Measurements from ENCODE around the gene LIMCH1.
A peak's percentile ranks its signal among the peaks of the same experiment; 100 is the strongest.

The LIMCH1 gene

GRCh38 chr4:41569961-41570360 lies 32.0 kb downstream of the LIMCH1 start:
- DNase-seq (ENCODE audit: low spot score) = no peak

DNA sequence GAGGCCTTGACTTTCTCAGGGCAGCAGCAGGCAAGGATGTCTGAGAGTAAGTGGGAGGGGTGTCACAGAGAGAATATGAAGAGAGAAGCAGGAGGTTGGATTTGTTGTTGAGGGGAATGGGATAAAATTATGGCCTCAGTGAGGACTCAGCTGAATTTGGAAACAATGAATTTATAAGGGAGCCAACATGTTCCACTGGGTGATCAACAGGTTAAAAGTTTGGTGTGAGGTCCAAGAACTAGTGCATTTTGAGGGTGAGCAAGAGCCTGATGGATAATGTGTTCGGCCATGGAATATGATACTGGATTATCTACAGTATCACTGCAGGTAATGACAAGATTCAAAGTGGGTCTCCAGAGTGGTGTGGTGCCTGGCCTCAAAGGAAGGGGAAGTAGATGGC lies 33.5 kb downstream of the LIMCH1 start:
- DNase-seq (ENCODE audit: low spot score) = no peak

DNA sequence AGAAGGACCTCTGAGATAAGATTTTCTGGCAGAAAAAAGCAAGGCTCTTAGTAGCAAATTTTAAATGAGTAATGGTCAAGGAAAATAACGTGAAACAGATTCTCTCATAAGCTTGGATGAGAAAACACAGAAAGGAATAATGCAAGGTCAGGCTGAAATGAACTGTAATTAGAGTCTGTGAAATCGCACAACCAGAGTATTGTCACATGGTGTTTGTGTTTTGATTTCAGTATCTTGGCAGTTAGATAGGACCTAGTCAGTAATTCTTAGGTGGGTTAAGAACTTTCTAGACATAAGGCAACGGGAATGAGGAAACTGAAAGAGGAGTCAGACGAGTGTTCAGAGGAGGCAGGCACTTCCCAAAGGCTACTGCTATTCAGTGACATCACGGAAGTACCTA lies 34.6 kb downstream of the LIMCH1 start:
- DNase-seq (ENCODE audit: low spot score) = peak; percentile 46

- DNase-seq (ENCODE audit: low spot score) = no peak
Observed at GRCh38 chr4:41572956-41573355, 35.0 kb downstream of the LIMCH1 start.

GRCh38 chr4:41573502-41574001 lies 35.6 kb downstream of the LIMCH1 start:
- DNase-seq (ENCODE audit: low spot score) = no peak

- no peak for DNase-seq (ENCODE audit: low spot score)
Observed at GRCh38 chr4:41575207-41575606, 37.2 kb downstream of the LIMCH1 start.

- DNase-seq (ENCODE audit: low spot score) = no peak
Observed at GRCh38 chr4:41575665-41576064, 37.7 kb downstream of the LIMCH1 start.

DNA sequence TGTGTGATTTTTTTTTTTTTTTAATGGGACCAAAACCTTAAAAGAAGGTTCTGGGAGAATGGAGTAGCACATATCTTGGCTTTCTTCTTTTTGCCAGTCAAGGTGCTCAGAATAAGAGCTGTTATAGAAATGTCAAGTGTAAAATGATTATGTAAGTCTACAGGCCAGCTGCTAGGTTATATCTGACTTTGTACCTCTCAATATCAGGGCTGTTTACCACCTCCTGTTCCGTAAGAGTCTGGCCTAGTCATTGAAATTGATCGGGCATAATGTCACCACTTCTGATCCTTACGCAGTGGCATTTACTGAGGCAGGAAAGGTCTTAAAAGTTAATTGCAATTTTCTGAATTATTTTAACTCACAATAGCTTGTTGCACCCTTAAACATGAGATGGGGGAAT lies 41.1 kb downstream of the LIMCH1 start:
- DNase-seq (ENCODE audit: low spot score) = no peak

GRCh38 chr4:41579526-41579925 lies 41.6 kb downstream of the LIMCH1 start:
- DNase-seq (ENCODE audit: low spot score) = no peak

DNA sequence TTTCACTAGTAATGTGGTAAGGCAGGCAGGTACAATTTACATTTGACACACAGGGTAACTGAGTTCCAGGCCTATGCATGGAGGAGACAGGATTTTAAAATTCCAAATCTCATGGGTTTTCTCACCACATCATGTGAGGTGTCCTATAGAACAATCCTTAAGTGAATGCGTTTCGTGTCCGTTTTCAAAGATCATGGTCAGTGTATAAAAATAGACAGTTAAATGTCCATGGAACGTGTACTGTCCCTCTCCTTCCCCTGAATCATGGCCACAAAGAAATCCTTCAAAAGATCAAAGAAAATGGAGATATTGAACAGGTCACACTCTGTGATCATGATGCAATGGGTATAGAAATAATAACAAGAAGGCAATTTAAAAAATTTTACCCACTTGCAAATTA lies 42.0 kb downstream of the LIMCH1 start:
- no peak for DNase-seq (ENCODE audit: low spot score)

DNA sequence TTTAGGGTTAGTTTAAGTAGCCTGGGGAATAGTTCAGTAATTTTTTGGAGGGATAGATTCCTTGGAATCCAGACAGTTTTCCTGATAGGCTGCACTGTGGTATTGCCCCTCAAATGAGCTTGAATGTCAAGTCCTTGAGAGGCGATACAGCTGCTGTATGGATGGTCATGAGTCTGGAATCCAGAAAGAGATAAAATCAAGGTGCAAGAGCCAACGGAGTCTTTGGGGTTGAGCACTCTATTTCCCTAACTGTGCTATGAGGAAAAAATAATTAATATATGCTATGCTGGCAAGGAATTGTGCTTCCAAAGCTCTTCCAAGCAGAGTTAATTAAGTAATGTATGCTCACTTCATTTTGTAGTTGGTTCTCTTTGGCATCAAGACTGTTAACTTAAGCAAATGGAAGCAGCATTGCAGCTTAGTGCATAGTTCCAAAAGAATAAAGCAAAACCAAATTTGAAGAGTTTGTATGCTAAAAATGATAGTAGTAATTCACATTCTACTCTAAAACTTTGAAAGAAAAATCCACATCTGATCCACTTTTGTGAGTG lies 48.8 kb downstream of the LIMCH1 start:
- no peak for DNase-seq (ENCODE audit: low spot score)

- no peak for DNase-seq (ENCODE audit: low spot score)
Observed at GRCh38 chr4:41587286-41587685, 49.3 kb downstream of the LIMCH1 start.

DNA sequence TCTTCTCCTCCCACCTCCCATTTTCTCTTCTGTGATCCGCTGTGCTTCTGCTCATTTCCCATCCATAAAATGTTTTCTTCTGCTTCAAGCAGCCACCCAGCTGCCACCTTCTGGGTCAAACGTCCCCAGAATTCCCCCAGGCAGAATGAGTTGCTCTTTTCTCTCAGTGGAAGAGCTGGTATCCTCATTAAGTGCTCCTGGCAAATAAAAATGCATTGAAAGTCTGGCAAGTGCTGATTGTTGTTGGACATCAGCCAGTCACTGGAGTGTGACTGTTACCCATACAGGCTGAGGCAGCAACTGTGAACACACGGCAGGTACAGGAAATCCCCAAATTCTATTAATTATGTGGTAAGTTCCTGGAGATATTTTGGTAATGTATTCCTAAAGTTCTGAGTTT lies 52.6 kb downstream of the LIMCH1 start:
- DNase-seq (ENCODE audit: low spot score) = peak; percentile 35

GRCh38 chr4:41594432-41594831 lies 56.5 kb downstream of the LIMCH1 start:
- DNase-seq (ENCODE audit: low spot score) = peak; percentile 70

- no peak for DNase-seq (ENCODE audit: low spot score)
Observed at GRCh38 chr4:41597494-41597893, 59.5 kb downstream of the LIMCH1 start.

DNA sequence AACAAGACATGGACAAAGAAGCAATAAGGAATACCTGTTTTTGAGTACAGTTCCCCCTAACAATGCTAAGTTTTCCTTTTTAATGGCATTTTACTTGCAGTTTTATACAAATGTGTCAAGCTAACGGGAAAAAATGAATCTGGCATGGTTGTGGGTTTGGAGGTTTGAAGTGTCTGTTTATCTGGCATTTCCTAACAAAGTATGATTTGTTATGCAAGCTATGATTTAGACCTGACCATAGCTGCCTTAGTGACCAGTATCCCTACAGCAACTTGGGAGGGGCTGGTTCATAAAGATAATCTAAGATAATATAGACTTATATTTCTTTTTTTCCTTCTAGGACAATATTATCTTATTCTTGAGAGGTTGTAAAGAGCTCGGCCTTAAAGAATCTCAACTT lies 60.6 kb downstream of the LIMCH1 start:
- DNase-seq (ENCODE audit: low spot score) = no peak

DNA sequence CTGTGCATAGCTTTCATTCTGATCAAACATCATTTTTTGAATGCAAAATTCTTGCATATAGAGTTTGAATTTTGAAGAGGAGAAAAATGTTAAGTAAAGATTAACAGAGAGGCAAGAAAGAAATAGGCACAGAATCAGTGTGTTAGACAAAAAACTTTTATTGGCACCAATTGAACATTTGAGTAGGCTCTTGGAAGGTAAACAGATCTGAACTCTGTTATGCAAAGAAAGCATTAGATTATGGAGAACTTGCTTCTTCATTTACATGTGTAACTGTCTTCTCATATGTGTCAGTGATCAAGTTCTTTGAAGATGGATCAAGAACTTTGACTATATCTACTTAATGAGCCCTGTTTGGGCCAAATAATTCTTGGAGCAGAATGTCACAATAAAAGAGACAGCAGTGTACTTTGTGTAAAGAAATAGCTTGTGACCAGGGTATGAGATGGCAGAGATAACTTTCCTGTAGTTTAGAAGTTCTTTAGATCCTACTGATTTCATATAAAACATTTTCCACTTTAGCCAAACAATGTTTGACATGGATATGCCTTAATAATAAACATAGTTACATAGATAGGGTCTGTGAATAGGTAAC lies 61.3 kb downstream of the LIMCH1 start:
- DNase-seq (ENCODE audit: low spot score) = no peak

DNA sequence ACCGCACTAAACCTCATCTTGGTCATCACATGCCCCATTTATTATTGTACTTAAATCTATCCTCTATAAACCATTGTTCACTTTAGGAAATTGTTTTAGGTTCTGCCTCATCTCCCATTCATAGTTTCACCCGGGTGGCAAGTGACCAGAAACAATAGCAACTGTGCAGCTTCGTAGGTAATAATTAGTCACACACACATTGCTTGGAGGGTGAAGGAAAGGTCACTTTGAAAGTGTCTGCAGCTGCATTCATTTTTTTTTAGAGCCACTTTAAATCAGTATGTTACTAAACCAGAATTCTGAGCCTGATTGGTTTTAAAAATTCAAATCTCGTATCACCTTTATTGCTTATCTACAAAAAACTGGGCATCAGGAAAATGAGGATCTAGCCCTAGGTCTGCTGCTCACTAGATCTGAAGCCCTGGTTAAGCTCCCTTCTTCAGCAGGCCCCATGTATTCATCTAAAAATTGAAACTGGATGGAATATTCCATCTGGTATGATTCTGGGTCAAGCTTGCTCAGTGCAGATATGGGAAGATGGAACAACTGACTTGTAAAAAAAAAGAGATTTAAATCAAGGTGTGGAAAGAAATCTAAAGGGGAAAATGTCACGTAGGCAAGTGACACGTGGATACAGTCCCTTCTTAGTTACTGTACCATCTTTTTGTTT lies 62.4 kb downstream of the LIMCH1 start:
- no peak for DNase-seq (ENCODE audit: low spot score)

GRCh38 chr4:41601025-41601424 lies 63.1 kb downstream of the LIMCH1 start:
- DNase-seq (ENCODE audit: low spot score) = no peak

DNA sequence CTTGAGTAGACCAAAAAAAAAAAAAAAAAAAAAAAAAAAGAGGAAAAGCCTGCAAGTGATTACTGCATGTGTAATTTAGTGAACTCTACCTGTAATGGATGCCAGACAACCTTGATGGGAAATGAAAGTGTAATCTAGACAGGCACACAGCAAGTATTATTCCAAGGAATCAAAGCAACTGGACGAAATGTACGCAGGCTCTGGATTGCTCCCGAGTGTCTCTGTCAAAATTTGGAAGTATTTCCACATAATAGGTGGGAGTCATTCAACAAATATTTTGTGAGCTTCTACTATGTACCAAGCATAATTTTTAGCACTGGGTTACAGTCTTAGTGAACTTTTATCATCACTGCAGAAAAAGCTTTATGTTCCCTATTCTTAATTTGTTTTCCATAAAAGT lies 64.2 kb downstream of the LIMCH1 start:
- DNase-seq (ENCODE audit: low spot score) = no peak

GRCh38 chr4:41602886-41603498 lies 65.0 kb downstream of the LIMCH1 start:
- no peak for DNase-seq (ENCODE audit: low spot score)

DNA sequence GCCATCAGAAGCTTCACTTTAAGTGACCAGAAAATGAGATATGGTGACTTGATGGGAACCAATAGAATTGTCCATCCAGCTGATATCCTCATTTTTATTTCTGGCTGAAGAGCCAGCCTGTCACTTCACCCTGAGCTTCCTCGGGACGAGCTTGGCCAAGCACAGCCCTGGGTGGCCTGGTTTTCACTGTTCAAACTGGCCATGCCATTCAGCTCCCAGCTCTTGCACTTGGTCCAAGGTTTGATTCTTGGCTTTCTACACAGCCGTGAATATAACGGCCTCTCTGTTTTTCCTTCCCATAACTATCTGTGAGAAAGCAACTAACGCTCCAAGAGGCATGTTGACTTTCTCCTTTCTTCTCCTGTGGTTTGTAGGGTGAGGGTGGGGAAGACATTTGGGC lies 71.9 kb downstream of the LIMCH1 start:
- DNase-seq (ENCODE audit: low spot score) = peak; percentile 51

GRCh38 chr4:41610474-41610873 lies 72.5 kb downstream of the LIMCH1 start:
- DNase-seq (ENCODE audit: low spot score) = no peak
